Gastrocnemius medialis (tissue), 4 donors: ENCODE data around the gene WFS1. TPM values are rescaled to one million over a fixed set of nuclear protein-coding genes. Genes with fewer than 3 reads are reported as not detected.

Source experiments
- ATAC-seq, 2 donors: fragments of 150-250 bp; one replicate each; pipeline ENCODE4 v1.9.1; 2016
- DNase-seq, 2 donors: peaks; one replicate each; pipeline ENCODE4 v3.0.0-alpha.2; 2019
- H3K27ac ChIP-seq, 4 donors: fragments of 200-600 bp; sonication (generic); 1 replicate in 1 of 4; 2 replicates in 3 of 4; pipeline ENCODE4 v1.5.1; 2016 to 2018; ENCODE audit warnings: mild to moderate bottlenecking in 2 of 4, moderate library complexity in 1 of 4
- H3K27me3 ChIP-seq, 3 donors: fragments of 200-600 bp; sonication (generic) in 2 of 3; 1 replicate in 1 of 3; 2 replicates in 2 of 3; pipeline versions ENCODE4 v1.5.1 to v1.6.0; 2016 to 2019; ENCODE audit warnings: mild to moderate bottlenecking in 1 of 3, moderate library complexity in 1 of 3
- H3K36me3 ChIP-seq, 2 donors: fragments of 200-600 bp; sonication (generic) in 1 of 2; one replicate each; pipeline ENCODE4 v1.5.1; 2017 to 2018
- H3K4me1 ChIP-seq, 2 donors: fragments of 200-600 bp; sonication (generic) in 1 of 2; one replicate each; pipeline ENCODE4 v1.5.1; 2016 to 2017; ENCODE audit warnings: mild to moderate bottlenecking in 2 of 2
- H3K4me3 ChIP-seq, 4 donors: fragments of 200-600 bp; sonication (generic) in 3 of 4; 1 replicate in 1 of 4; 2 replicates in 3 of 4; pipeline ENCODE4 v1.5.1; 2016 to 2019; ENCODE audit warnings: mild to moderate bottlenecking in 2 of 4
- H3K9me3 ChIP-seq, 3 donors: fragments of 200-600 bp; sonication (generic) in 2 of 3; 1 replicate in 1 of 3; 2 replicates in 2 of 3; pipeline ENCODE4 v1.5.1; 2016 to 2019
- POLR2A ChIP-seq, 2 donors: fragments of 450-650 bp; IDR thresholded peaks; one replicate each; pipeline ENCODE4 v1.6.1; 2017; ENCODE audit warnings: antibody characterized with exemption in 2 of 2, mild to moderate bottlenecking in 2 of 2, moderate library complexity in 2 of 2
- in situ Hi-C, 4 donors: fragments of 200-750 bp; cut with MboI; loops; one replicate each; pipeline versions ENCODE4 v1.15.0 to v1.8.0; 2017; ENCODE audit warnings: low sequenced_read_pairs in 4 of 4
- intact Hi-C: fragments of 100-400 bp; cut with DNase I; formaldehyde crosslinking; loops from one replicate; pipeline ENCODE4 v1.15.1; 2023; ENCODE audit warnings: low total_unique reads
- total RNA-seq, 4 donors: library from RNA; depleted of rRNA; stranded (reverse); fragments of >200 nt; gene quantifications; one replicate each; pipeline versions ENCODE4 v1.1.0 to v1.2.3, GENCODE V29; 2016
- TF ChIP-seq, protein P1 (sequence below), 5 experiments: fragments of 450-650 bp in 3 of 5; fragments of 200-600 bp in 2 of 5; sonication (generic) in 2 of 5; IDR thresholded peaks in 4 of 5; conservative IDR thresholded peaks in 1 of 5; 1 replicate in 4 of 5; 2 replicates in 1 of 5; pipeline ENCODE4 v1.5.1; 2016 to 2019; ENCODE audit warnings: antibody characterized with exemption in 5 of 5, mild to moderate bottlenecking in 3 of 5, moderate library complexity in 3 of 5

WFS1 gene
- total RNA-seq, 4 donors from 2014 or later, result 13.6 to 23.7 (median 15.6) TPM

DNA sequence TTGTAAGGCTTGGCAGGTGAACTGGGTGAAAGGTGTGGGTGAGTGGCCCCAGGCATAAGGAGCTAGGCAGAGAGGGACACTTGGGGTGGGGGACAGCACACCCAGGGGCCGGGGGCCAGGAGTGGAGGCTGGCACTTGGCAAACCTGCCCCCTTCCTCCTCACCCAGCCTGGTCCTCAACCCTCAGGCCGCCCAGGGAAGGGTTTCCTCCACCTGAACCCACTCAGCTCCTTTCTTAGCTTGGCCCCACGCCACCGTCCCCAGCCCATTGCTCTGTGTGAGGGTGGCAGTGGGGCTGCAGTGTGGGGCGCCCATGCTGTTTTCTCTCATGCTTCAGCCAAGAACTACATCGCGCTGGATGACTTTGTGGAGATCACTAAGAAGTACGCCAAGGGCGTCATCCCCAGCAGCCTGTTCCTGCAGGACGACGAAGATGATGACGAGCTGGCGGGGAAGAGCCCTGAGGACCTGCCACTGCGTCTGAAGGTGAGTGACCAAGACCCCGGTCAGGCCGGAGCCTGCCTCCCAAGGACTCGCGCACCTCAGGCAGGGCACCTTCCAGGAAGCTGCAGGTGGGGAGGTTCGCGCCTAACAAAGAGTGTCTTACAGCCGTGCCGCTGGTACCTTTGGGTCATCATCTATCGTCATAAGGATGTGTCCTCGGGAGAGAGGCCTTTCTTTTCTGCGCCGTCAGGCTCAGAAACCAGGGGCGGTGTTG is 25.2 kb downstream of the WFS1 start:
- TF ChIP-seq, protein P1, sequence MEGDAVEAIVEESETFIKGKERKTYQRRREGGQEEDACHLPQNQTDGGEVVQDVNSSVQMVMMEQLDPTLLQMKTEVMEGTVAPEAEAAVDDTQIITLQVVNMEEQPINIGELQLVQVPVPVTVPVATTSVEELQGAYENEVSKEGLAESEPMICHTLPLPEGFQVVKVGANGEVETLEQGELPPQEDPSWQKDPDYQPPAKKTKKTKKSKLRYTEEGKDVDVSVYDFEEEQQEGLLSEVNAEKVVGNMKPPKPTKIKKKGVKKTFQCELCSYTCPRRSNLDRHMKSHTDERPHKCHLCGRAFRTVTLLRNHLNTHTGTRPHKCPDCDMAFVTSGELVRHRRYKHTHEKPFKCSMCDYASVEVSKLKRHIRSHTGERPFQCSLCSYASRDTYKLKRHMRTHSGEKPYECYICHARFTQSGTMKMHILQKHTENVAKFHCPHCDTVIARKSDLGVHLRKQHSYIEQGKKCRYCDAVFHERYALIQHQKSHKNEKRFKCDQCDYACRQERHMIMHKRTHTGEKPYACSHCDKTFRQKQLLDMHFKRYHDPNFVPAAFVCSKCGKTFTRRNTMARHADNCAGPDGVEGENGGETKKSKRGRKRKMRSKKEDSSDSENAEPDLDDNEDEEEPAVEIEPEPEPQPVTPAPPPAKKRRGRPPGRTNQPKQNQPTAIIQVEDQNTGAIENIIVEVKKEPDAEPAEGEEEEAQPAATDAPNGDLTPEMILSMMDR (IDR thresholded peaks at IDR 0.05 in 4 of 5, conservative IDR thresholded peaks at IDR 0.05 in 1 of 5), result no peak
- no peak for TF ChIP-seq POLR2A (IDR thresholded peaks at IDR 0.05)
- intact Hi-C loops, result no loop called here
- ATAC-seq, result no peak

DNA sequence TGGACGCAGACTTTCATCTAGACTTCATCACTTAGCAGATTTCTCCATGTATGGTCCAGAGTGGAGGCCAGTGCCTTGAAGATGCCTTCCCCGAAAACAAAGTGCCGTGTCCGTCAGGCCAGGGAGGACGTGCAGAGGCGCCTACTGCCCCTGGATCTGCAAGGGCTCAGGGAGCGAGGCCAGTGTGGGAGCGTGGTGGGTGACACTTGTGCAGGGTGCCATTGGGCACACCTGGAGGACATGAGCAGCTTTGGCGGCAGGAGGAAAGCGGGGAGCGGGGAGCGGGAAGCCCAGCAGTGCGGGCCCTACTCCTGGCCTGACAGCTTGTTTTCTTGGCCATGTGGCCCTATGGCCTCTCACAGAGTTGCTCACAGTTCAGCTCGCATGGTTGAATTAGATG is 25.8 kb downstream of the WFS1 start:
- peaks cover 0 to 41% of the 10 kb centered on the region in 2 donors for H3K36me3 ChIP-seq
- H3K27me3 ChIP-seq, result no peaks in the 10 kb centered on the region
- H3K9me3 ChIP-seq, result no peaks in the 10 kb centered on the region
- no peak overlapping the region for H3K4me3 ChIP-seq
- in situ Hi-C loops (no loop called here), intact Hi-C loops (no loop called here)
- no peaks in the 10 kb centered on the region for H3K4me1 ChIP-seq
- TF ChIP-seq, protein P1 (IDR thresholded peaks at IDR 0.05 in 4 of 5, conservative IDR thresholded peaks at IDR 0.05 in 1 of 5), result no peak
- TF ChIP-seq POLR2A (IDR thresholded peaks at IDR 0.05), result no peak
- DNase-seq (no peak), ATAC-seq (no peak)
- no peak overlapping the region for H3K27ac ChIP-seq

More for the DNA sequence above, 25.2 kb downstream of the WFS1 start:
- in situ Hi-C loops, result no loop called here
- DNase-seq, result no peak
- Histone ChIP-seq H3K4me1 (no peaks in the 10 kb centered on the region), H3K36me3 (peaks cover 0 to 44% of the 10 kb centered on the region in 2 donors), H3K4me3 (no peak overlapping the region), H3K27ac (no peak overlapping the region), H3K27me3 (no peaks in the 10 kb centered on the region), H3K9me3 (no peaks in the 10 kb centered on the region)

DNA sequence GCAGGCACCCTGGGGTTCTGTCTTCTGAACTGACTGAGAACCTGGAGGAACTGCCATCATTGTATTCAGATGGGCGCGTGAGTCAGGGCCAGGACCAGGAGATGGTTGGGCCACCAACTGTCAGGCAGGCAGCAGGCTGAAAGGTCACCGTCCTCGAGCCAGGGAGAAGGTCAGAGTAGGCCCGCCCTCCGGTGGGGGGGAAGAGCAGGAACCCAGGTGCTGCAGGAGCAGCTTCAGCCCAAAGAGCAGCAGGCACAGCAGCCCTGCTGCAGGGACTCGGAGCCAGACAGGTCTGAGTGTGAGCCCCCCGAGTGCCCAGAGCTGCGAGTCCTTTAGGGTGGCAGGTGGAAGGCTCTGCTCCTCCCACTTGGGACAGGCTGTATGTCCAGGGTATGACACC is 26.4 kb downstream of the WFS1 start:
- DNase-seq, result no peak
- Histone ChIP-seq H3K4me1 (no peaks in the 10 kb centered on the region), H3K36me3 (peaks cover 0 to 39% of the 10 kb centered on the region in 2 donors), H3K27me3 (no peaks in the 10 kb centered on the region), H3K27ac (no peak overlapping the region), H3K4me3 (no peak overlapping the region), H3K9me3 (no peaks in the 10 kb centered on the region)
- TF ChIP-seq, protein P1 (IDR thresholded peaks at IDR 0.05 in 4 of 5, conservative IDR thresholded peaks at IDR 0.05 in 1 of 5), result no peak
- TF ChIP-seq POLR2A (IDR thresholded peaks at IDR 0.05), result no peak
- in situ Hi-C loops (no loop called here), intact Hi-C loops (no loop called here)
- no peak for ATAC-seq

DNA sequence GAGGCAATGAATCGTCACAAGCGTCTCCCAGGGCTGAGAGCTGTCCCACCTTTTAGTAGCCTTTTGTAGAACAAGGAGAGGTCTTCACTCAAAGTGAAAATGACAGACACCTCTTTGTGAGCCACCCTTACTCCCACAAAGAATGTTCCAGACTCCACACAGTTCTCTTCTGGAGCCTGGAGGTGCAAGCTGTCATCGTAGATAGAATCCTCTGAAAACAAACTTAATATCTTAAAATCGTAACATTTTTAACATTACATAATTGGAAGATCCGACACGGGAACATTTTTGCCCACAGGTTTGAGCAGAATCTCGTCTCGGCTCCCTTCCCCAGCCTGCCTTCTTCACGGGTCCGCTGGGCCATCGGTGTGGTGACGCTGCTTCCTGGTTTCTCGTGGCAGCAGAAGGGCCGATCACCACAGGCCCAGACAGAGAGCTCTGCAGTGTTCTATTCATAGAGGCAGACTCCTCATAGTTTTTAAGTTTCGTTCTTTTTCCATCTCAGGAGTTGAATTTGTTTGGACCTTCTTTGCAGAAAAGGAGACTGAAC is 27.7 kb downstream of the WFS1 start:
- TF ChIP-seq, protein P1 (IDR thresholded peaks at IDR 0.05 in 4 of 5, conservative IDR thresholded peaks at IDR 0.05 in 1 of 5), result no peak
- no peak for TF ChIP-seq POLR2A (IDR thresholded peaks at IDR 0.05)
- ATAC-seq (no peak), DNase-seq (no peak)
- Histone ChIP-seq H3K27me3 (no peaks in the 10 kb centered on the region), H3K9me3 (no peaks in the 10 kb centered on the region), H3K4me1 (no peaks in the 10 kb centered on the region), H3K36me3 (peaks cover 0 to 39% of the 10 kb centered on the region in 2 donors), H3K4me3 (no peak overlapping the region), H3K27ac (no peak overlapping the region)
- in situ Hi-C loops, result no loop called here
- intact Hi-C loops, result no loop called here
